Ovary (tissue), 3 donors: Measurements from ENCODE around the gene BTBD9.

Source experiments
- EP300 ChIP-seq: sonication (generic); formaldehyde crosslinking; IDR thresholded peaks from one replicate; pipeline ENCODE4 v1.6.1; 2017; ENCODE audit warnings: antibody characterized with exemption
- TF ChIP-seq, protein P1 (sequence below), 3 donors: fragments of 450-650 bp in 2 of 3; fragments of 200-600 bp in 1 of 3; IDR thresholded peaks; one replicate each; pipeline versions ENCODE4 v1.5.1 to v1.8.0; 2016 to 2022; ENCODE audit warnings: antibody characterized with exemption in 3 of 3, mild to moderate bottlenecking in 1 of 3
- donor health status: DM: no; HTN: no; CAD: no.

DNA sequence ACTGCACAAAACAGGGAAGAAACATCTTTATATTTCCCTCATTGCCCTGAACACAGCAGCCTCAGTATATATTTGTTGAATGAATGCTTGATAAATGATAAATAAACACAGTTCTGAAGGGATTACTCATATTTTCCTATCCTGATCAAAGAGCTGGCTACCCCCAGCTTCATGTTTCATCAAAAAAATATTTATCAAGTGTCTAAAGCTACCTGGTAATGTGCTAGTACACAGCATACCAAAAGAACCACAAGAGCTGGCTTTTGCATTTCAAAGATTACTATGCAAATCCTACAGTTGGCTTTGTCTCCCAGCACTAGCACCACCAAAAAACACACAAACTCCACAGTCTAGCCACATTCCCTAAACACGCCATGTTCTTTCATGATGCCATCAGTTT is 130.0 kb downstream of the BTBD9 start:
- TF ChIP-seq, protein P1, sequence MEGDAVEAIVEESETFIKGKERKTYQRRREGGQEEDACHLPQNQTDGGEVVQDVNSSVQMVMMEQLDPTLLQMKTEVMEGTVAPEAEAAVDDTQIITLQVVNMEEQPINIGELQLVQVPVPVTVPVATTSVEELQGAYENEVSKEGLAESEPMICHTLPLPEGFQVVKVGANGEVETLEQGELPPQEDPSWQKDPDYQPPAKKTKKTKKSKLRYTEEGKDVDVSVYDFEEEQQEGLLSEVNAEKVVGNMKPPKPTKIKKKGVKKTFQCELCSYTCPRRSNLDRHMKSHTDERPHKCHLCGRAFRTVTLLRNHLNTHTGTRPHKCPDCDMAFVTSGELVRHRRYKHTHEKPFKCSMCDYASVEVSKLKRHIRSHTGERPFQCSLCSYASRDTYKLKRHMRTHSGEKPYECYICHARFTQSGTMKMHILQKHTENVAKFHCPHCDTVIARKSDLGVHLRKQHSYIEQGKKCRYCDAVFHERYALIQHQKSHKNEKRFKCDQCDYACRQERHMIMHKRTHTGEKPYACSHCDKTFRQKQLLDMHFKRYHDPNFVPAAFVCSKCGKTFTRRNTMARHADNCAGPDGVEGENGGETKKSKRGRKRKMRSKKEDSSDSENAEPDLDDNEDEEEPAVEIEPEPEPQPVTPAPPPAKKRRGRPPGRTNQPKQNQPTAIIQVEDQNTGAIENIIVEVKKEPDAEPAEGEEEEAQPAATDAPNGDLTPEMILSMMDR (IDR thresholded peaks at IDR 0.05): no peak
- no peak for TF ChIP-seq EP300
